IMR-90 (cell line): ENCODE data around the gene GUCY1A2. TPM values are rescaled to one million over a fixed set of nuclear protein-coding genes. Genes with fewer than 3 reads are reported as not detected.

Experiments used
- ATAC-seq: fragments of 200-7000 bp; cut with Tn5 transposase; 2 replicates; pipeline ENCODE4 v1.9.1; 2020; ENCODE audit warnings: low read depth, mild to moderate bottlenecking, moderate library complexity
- BruUV-seq: library from RNA; stranded (reverse); fragments of 400-500 nt; replicated peaks from 2 replicates; lab custom pipeline; 2021; lab: Mats Ljungman, UMichigan
- CTCF ChIA-PET: fragments of 300-600 bp; formaldehyde crosslinking; extraction: SDS; loops from one replicate; lab custom pipeline; 2021; ENCODE audit warnings: antibody characterized with exemption; lab: Yijun Ruan, JAX
- POLR2A ChIA-PET: fragments of 300-600 bp; sonication (Branson Sonifier 250); formaldehyde crosslinking; loops from one replicate; lab custom pipeline; 2022; ENCODE audit warnings: antibody characterized with exemption; ENCODE audit not compliant: unreplicated experiment; lab: Charles Lee
- DNase-seq: peaks from one replicate; pipeline ENCODE4 v3.0.0; 2013
- H2AFZ ChIP-seq: replicated peaks from 2 replicates; pipeline ENCODE3; 2013; ENCODE audit warnings: low read length, mild to moderate bottlenecking; ENCODE audit not compliant: poor library complexity
- H2AK5ac ChIP-seq: 2 replicates; pipeline ENCODE4 v1.6.1; 2013; ENCODE audit warnings: low read depth, low read length, inconsistent platforms
- H2AK9ac ChIP-seq: replicated peaks from 2 replicates; pipeline ENCODE3; 2013; ENCODE audit warnings: mild to moderate bottlenecking, low read depth, low read length, moderate library complexity; ENCODE audit not compliant: poor library complexity
- H2BK120ac ChIP-seq: 2 replicates; pipeline ENCODE4 v1.6.1; 2013; ENCODE audit warnings: low read depth, low read length, inconsistent platforms
- H2BK15ac ChIP-seq: 3 replicates; pipeline ENCODE4 v1.6.1; 2013; ENCODE audit warnings: low read depth, low read length, inconsistent platforms
- H2BK20ac ChIP-seq: 2 replicates; pipeline ENCODE4 v1.6.1; 2013; ENCODE audit warnings: low read depth, mild to moderate bottlenecking, inconsistent platforms, low read length, moderate library complexity
- H2BK5ac ChIP-seq: 2 replicates; pipeline ENCODE4 v1.6.1; 2013; ENCODE audit warnings: mild to moderate bottlenecking, low read depth, low read length, inconsistent platforms; ENCODE audit not compliant: poor library complexity, severe bottlenecking
- H3K14ac ChIP-seq: replicated peaks from 2 replicates; pipeline ENCODE4 v1.6.1; 2013; ENCODE audit warnings: low read depth, low read length, inconsistent platforms
- H3K18ac ChIP-seq: 2 replicates; pipeline ENCODE4 v1.6.1; 2013; ENCODE audit warnings: low read depth, low read length, control low read depth
- H3K23ac ChIP-seq: 2 replicates; pipeline ENCODE4 v1.6.1; 2013; ENCODE audit warnings: low read depth, low read length, inconsistent platforms
- H3K27ac ChIP-seq: 2 replicates; pipeline ENCODE4 v1.5.1; 2013; ENCODE audit warnings: mild to moderate bottlenecking, control low read depth, low read length; ENCODE audit not compliant: insufficient read depth
- H3K27me3 ChIP-seq: 2 replicates; pipeline ENCODE4 v1.6.1; 2013; ENCODE audit warnings: low read length; ENCODE audit not compliant: control insufficient read depth, insufficient read depth
- H3K36me3 ChIP-seq: 2 replicates; pipeline ENCODE4 v1.6.1; 2013; ENCODE audit warnings: low read length, mixed read lengths; ENCODE audit not compliant: control insufficient read depth, insufficient read depth
- H3K4ac ChIP-seq: 2 replicates; pipeline ENCODE4 v1.6.1; 2013; ENCODE audit warnings: low read depth, low read length, inconsistent platforms
- H3K4me1 ChIP-seq: 2 replicates; pipeline ENCODE4 v1.6.1; 2013; ENCODE audit warnings: low read length, mixed read lengths; ENCODE audit not compliant: control insufficient read depth, insufficient read depth
- H3K4me2 ChIP-seq: 2 replicates; pipeline ENCODE4 v1.6.1; 2013; ENCODE audit warnings: low read depth, mild to moderate bottlenecking, control low read depth, low read length, moderate library complexity
- H3K4me3 ChIP-seq: 2 replicates; pipeline ENCODE4 v1.5.1; 2013; ENCODE audit warnings: low read depth, mild to moderate bottlenecking, control low read depth, low read length, moderate library complexity; ENCODE audit not compliant: insufficient read depth
- H3K56ac ChIP-seq: 2 replicates; pipeline ENCODE4 v1.6.1; 2013; ENCODE audit warnings: low read length, inconsistent platforms; ENCODE audit not compliant: insufficient read depth; ENCODE audit errors: extremely low read depth
- H3K79me1 ChIP-seq, 2 experiments: 2 replicates each; pipeline ENCODE4 v1.6.1; 2013; ENCODE audit warnings: low read length in 2 of 2, inconsistent platforms in 1 of 2, low read depth in 1 of 2
- H3K9ac ChIP-seq: 2 replicates; pipeline ENCODE4 v1.6.1; 2013; ENCODE audit warnings: low read depth, low read length, control low read depth
- H3K9me1 ChIP-seq: 2 replicates; pipeline ENCODE4 v1.6.1; 2013; ENCODE audit warnings: low read length, inconsistent platforms; ENCODE audit not compliant: insufficient read depth
- H3K9me3 ChIP-seq: 2 replicates; pipeline ENCODE4 v1.6.1; 2013; ENCODE audit warnings: low read length; ENCODE audit not compliant: control insufficient read depth, insufficient read depth
- H4K20me1 ChIP-seq: 2 replicates; pipeline ENCODE4 v1.6.1; 2013; ENCODE audit warnings: low read length, inconsistent platforms; ENCODE audit not compliant: insufficient read depth
- H4K5ac ChIP-seq: 2 replicates; pipeline ENCODE4 v1.6.1; 2013; ENCODE audit warnings: mild to moderate bottlenecking, low read depth, low read length, control low read depth
- H4K8ac ChIP-seq, 2 experiments: 2 replicates each; pipeline ENCODE4 v1.6.1; 2013; ENCODE audit warnings: low read depth in 2 of 2, low read length in 2 of 2, control low read depth in 1 of 2, inconsistent platforms in 1 of 2
- H4K91ac ChIP-seq: 2 replicates; pipeline ENCODE4 v1.6.1; 2013; ENCODE audit warnings: low read depth, low read length, inconsistent platforms; ENCODE audit not compliant: insufficient read depth
- CEBPB ChIP-seq: IDR thresholded peaks from 2 replicates; pipeline ENCODE4 v1.6.1; 2012; ENCODE audit warnings: low read depth, low read length, improper control_type of control experiment
- CHD1 ChIP-seq: IDR thresholded peaks from 2 replicates; pipeline ENCODE4 v1.6.1; 2012; ENCODE audit warnings: low read depth, low read length, improper control_type of control experiment
- FOS ChIP-seq: fragments of 150-350 bp; IDR thresholded peaks from 2 replicates; pipeline ENCODE4 v1.6.1; 2016; ENCODE audit warnings: low read depth, low read length
- MAFK ChIP-seq: IDR thresholded peaks from 2 replicates; pipeline ENCODE4 v1.6.1; 2012; ENCODE audit warnings: low read depth, low read length, improper control_type of control experiment
- RCOR1 ChIP-seq: IDR thresholded peaks from 2 replicates; pipeline ENCODE4 v1.6.1; 2012; ENCODE audit warnings: mild to moderate bottlenecking, low read length, improper control_type of control experiment; ENCODE audit not compliant: insufficient replicate concordance
- RFX5 ChIP-seq: IDR thresholded peaks from 2 replicates; pipeline ENCODE4 v1.8.0; 2012; ENCODE audit warnings: low read depth, mild to moderate bottlenecking, low read length, moderate library complexity
- WGBS, 2 experiments: methylation state at CpG; one replicate each; pipeline versions ENCODE4 v1.1.5 to v1.1.7; 2013; ENCODE audit warnings: missing lambda C conversion rate in 2 of 2; ENCODE audit not compliant: insufficient read length in 1 of 2; ENCODE audit errors: extremely low coverage in 2 of 2; 5-methylcytosine and 5-hydroxymethylcytosine counted together
- dilution Hi-C: fragments of 300-500 bp; cut with HindIII; formaldehyde crosslinking; loops from one replicate; pipeline ENCODE4 v1.14.3; 2018; ENCODE audit warnings: low sequenced_read_pairs; ENCODE audit not compliant: unreplicated experiment
- in situ Hi-C: fragments of 300-500 bp; cut with MboI; formaldehyde crosslinking; loops from 3 replicates; pipeline ENCODE4 v1.14.3; 2019; ENCODE audit warnings: low sequenced_read_pairs, inconsistent platforms, mixed read lengths
- intact Hi-C: fragments of 100-400 bp; cut with micrococcal nuclease; formaldehyde crosslinking; loops from 2 replicates; pipeline ENCODE4 v1.10.0; 2022
- polyA plus RNA-seq, 3 experiments: library from polyadenylated mRNA; depleted of rRNA; stranded (reverse); fragments of >200 nt; gene quantifications; 2 replicates each; pipeline ENCODE4 v1.2.3, GENCODE V29; 2012; ENCODE audit warnings: low replicate concordance in 1 of 3
- total RNA-seq: library from RNA; depleted of rRNA; stranded (reverse); fragments of >200 nt; gene quantifications from 2 replicates; pipeline ENCODE4 v1.2.3, GENCODE V29; 2012

GUCY1A2 gene
- total and polyA plus RNA-seq, 2 of the 4 experiments (the other 2 are of a cell fraction): under 0.01 to 0.03 TPM

GRCh38 chr11:106943089-106943488 lies 75.2 kb downstream of the GUCY1A2 start:
- Histone ChIP-seq H3K23ac (no peak overlapping the region), H2BK120ac (no peak overlapping the region), H3K27me3 (no peaks in the 10 kb centered on the region), H3K9ac (no peak overlapping the region), H3K4ac (no peak overlapping the region), H4K91ac (no peak overlapping the region), H2AK5ac (no peak overlapping the region), H2AFZ (no peak overlapping the region), H3K18ac (no peak overlapping the region), H3K4me1 (no peaks in the 10 kb centered on the region), H2BK20ac (no peak overlapping the region), H4K20me1 (no peaks in the 10 kb centered on the region), H3K9me3 (no peaks in the 10 kb centered on the region), H3K56ac (no peak overlapping the region), H4K8ac (no peak overlapping the region), H2BK5ac (no peak overlapping the region), H3K36me3 (no peaks in the 10 kb centered on the region), H3K4me3 (no peak overlapping the region), H2AK9ac (no peak overlapping the region), H4K5ac (no peak overlapping the region), H3K14ac (no peak overlapping the region), H2BK15ac (no peak overlapping the region), H3K27ac (no peak overlapping the region), H3K4me2 (no peak overlapping the region), H3K9me1 (no peaks in the 10 kb centered on the region), H3K79me1 (no peaks in the 10 kb centered on the region)
- no CpG with 5 or more reads among the region's 3 CpGs for WGBS, 2 experiments
- in situ Hi-C loops (no loop called here), dilution Hi-C loops (no loop called here), intact Hi-C loops (no loop called here)
- CTCF ChIA-PET: no interaction called here
- DNase-seq (no peak), ATAC-seq (no peak)
- no TSS peak for BruUV-seq
- POLR2A ChIA-PET: no interaction called here
- TF ChIP-seq CHD1 (no peak), CEBPB (no peak), FOS (no peak), RFX5 (no peak), RCOR1 (no peak), MAFK (no peak)
